CD14-positive monocyte (primary cell): Measurements from ENCODE around the gene SNX33. TPM values are rescaled to one million over a fixed set of nuclear protein-coding genes. Genes with fewer than 3 reads are reported as not detected.

Source experiments
- DNase-seq, 3 donors: peaks; one replicate each; pipeline ENCODE4 v3.0.0-alpha.2; 2011 to 2022
- H2AFZ ChIP-seq: 2 replicates; pipeline ENCODE4 v1.6.0; 2012; ENCODE audit warnings: mild to moderate bottlenecking, low read depth, low read length, inconsistent platforms; ENCODE audit not compliant: insufficient read depth, poor library complexity, severe bottlenecking
- H3K27ac ChIP-seq, 2 donors: 1 replicate in 1 of 2; 2 replicates in 1 of 2; pipeline ENCODE4 v1.5.1; 2012 to 2013; ENCODE audit warnings: low read length in 2 of 2, control low read depth in 1 of 2, inconsistent platforms in 1 of 2, low read depth in 1 of 2, mild to moderate bottlenecking in 1 of 2
- H3K27me3 ChIP-seq, 2 donors: one replicate each; pipeline versions ENCODE4 v1.6.0 to v1.6.1; 2011 to 2013; ENCODE audit warnings: low read length in 2 of 2; ENCODE audit not compliant: control insufficient read depth in 2 of 2, insufficient read depth in 2 of 2
- H3K36me3 ChIP-seq, 2 donors: replicated peaks in 1 of 2; 1 replicate in 1 of 2; 2 replicates in 1 of 2; pipeline versions ENCODE4 v1.5.1 to v1.6.1; 2012 to 2013; ENCODE audit warnings: low read length in 2 of 2, control low read depth in 1 of 2, inconsistent platforms in 1 of 2, mild to moderate bottlenecking in 1 of 2; ENCODE audit not compliant: insufficient read depth in 2 of 2, control insufficient read depth in 1 of 2
- H3K4me1 ChIP-seq, 2 donors: 1 replicate in 1 of 2; 2 replicates in 1 of 2; pipeline versions ENCODE4 v1.5.1 to v1.6.1; 2012 to 2013; ENCODE audit warnings: low read length in 2 of 2, control low read depth in 1 of 2, inconsistent platforms in 1 of 2, mild to moderate bottlenecking in 1 of 2, moderate library complexity in 1 of 2; ENCODE audit not compliant: insufficient read depth in 2 of 2, control insufficient read depth in 1 of 2
- H3K4me2 ChIP-seq: replicated peaks from 2 replicates; pipeline ENCODE3; 2012; ENCODE audit warnings: low read length, moderate library complexity, mild to moderate bottlenecking; ENCODE audit not compliant: poor library complexity, severe bottlenecking; ENCODE audit errors: extremely low read depth
- H3K4me3 ChIP-seq, 3 experiments: fragments of 200-600 bp in 1 of 3; sonication (generic) in 1 of 3; replicated peaks in 1 of 3; 1 replicate in 2 of 3; 2 replicates in 1 of 3; pipeline ENCODE4 v1.5.1; 2011 to 2013; ENCODE audit warnings: low read length in 3 of 3, mild to moderate bottlenecking in 3 of 3, control low read depth in 2 of 3, low read depth in 2 of 3, inconsistent platforms in 1 of 3, moderate library complexity in 1 of 3
- H3K79me2 ChIP-seq: 2 replicates; pipeline ENCODE4 v1.6.0; 2012; ENCODE audit warnings: mild to moderate bottlenecking, control low read depth, inconsistent platforms, low read length, moderate library complexity; ENCODE audit not compliant: insufficient read depth
- H3K9ac ChIP-seq: 2 replicates; pipeline ENCODE4 v1.6.0; 2017; ENCODE audit warnings: low read length, mild to moderate bottlenecking; ENCODE audit not compliant: insufficient read depth, poor library complexity, severe bottlenecking
- H3K9me3 ChIP-seq, 2 donors: replicated peaks in 1 of 2; 1 replicate in 1 of 2; 2 replicates in 1 of 2; pipeline versions ENCODE4 v1.5.1 to v1.6.1; 2012 to 2013; ENCODE audit warnings: low read length in 2 of 2, control low read depth in 1 of 2; ENCODE audit not compliant: control insufficient read depth in 1 of 2, insufficient read depth in 1 of 2
- H4K20me1 ChIP-seq: 2 replicates; pipeline ENCODE4 v1.6.0; 2012; ENCODE audit warnings: mild to moderate bottlenecking, low read length, control low read depth, moderate library complexity; ENCODE audit not compliant: insufficient read depth
- H3K27ac Mint-ChIP-seq, 7 donors: one replicate each; pipeline ENCODE4 v1.8.0; 2020; ENCODE audit warnings: mild to moderate bottlenecking in 7 of 7, mixed read lengths in 7 of 7, moderate library complexity in 6 of 7, inconsistent platforms in 2 of 7
- H3K27me3 Mint-ChIP-seq, 3 donors: one replicate each; pipeline ENCODE4 v1.8.0; 2021 to 2022; ENCODE audit warnings: low read depth in 3 of 3, mild to moderate bottlenecking in 3 of 3, mixed read lengths in 3 of 3, moderate library complexity in 3 of 3, inconsistent platforms in 1 of 3
- H3K36me3 Mint-ChIP-seq, 2 donors: one replicate each; pipeline ENCODE4 v1.8.0; 2020; ENCODE audit warnings: mixed read lengths in 2 of 2, inconsistent platforms in 1 of 2, mild to moderate bottlenecking in 1 of 2
- H3K4me1 Mint-ChIP-seq: one replicate; pipeline ENCODE4 v1.8.0; 2020; ENCODE audit warnings: mild to moderate bottlenecking, mixed read lengths
- H3K4me3 Mint-ChIP-seq, 2 donors: one replicate each; pipeline ENCODE4 v1.8.0; 2020; ENCODE audit warnings: mild to moderate bottlenecking in 2 of 2, mixed read lengths in 2 of 2, moderate library complexity in 1 of 2
- H3K9me3 Mint-ChIP-seq, 7 donors: one replicate each; pipeline ENCODE4 v1.8.0; 2020 to 2022; ENCODE audit warnings: mixed read lengths in 7 of 7, mild to moderate bottlenecking in 6 of 7, moderate library complexity in 6 of 7, inconsistent platforms in 2 of 7
- WGBS: methylation state at CpG from one replicate; pipeline ENCODE4 v1.1.5; 2013; ENCODE audit warnings: missing lambda C conversion rate; ENCODE audit not compliant: insufficient coverage; 5-methylcytosine and 5-hydroxymethylcytosine counted together
- intact Hi-C, 2 donors: fragments of 100-400 bp; cut with micrococcal nuclease; formaldehyde crosslinking; loops; one replicate each; pipeline versions ENCODE4 v1.15.0 to v1.15.1; 2023
- polyA plus RNA-seq, 3 donors: library from polyadenylated mRNA; depleted of rRNA in 1 of 3; unstranded in 2 of 3; stranded (reverse) in 1 of 3; fragments of 300-500 nt in 2 of 3; fragments of >200 nt in 1 of 3; fragmentation: Illumina TruSeq in 2 of 3; gene quantifications; 1 replicate in 2 of 3; 2 replicates in 1 of 3; pipeline ENCODE4 v1.2.3, GENCODE V29; 2012 to 2021
- TF ChIP-seq, protein P1 (sequence below): fragments of 200-600 bp; IDR thresholded peaks from one replicate; pipeline ENCODE4 v1.8.0; 2022; ENCODE audit warnings: antibody characterized with exemption, mild to moderate bottlenecking

The SNX33 gene
- polyA plus RNA-seq, 3 donors: 2.4 to 4.8 (median 2.4) TPM

DNA sequence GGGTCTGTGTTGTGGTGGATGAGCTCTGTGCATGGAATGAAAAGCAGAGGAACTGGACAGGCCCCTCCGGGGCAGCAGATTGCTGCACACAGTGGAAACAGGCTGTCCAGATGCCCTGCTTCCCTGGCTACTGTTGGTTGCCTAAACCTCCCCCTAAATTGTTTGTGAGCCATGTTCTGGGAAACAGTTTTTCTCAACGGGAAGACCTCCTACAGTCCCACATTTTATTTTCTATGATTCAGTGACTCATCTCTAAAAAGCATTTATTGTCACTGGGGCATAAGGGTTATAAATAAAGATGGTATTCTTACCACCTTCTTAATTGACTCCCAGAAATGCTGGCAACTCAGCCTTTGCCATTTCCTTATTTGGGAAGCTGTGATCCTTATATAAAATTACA is 48.3 kb upstream of the SNX33 start:
- Histone ChIP-seq H3K79me2 (no peaks in the 10 kb centered on the region), H3K27ac (no peak overlapping the region), H2AFZ (no peak overlapping the region), H3K27me3 (no peaks in the 10 kb centered on the region), H3K4me2 (no peak overlapping the region), H3K4me3 (no peak overlapping the region), H4K20me1 (no peaks in the 10 kb centered on the region), H3K9ac (no peak overlapping the region), H3K4me1 (no peaks in the 10 kb centered on the region), H3K9me3 (no peaks in the 10 kb centered on the region), H3K36me3 (peaks cover 51 to 82% of the 10 kb centered on the region in 2 donors)
- DNase-seq: no peak
- Mint-ChIP-seq H3K4me1 (no peaks in the 10 kb centered on the region), H3K36me3 (peaks cover 67 to 90% of the 10 kb centered on the region in 2 donors), H3K9me3 (no peaks in the 10 kb centered on the region), H3K27me3 (peaks cover 0 to 2% (median 0%) of the 10 kb centered on the region in 3 donors), H3K27ac (no peak overlapping the region), H3K4me3 (no peak overlapping the region)
- TF ChIP-seq, protein P1, sequence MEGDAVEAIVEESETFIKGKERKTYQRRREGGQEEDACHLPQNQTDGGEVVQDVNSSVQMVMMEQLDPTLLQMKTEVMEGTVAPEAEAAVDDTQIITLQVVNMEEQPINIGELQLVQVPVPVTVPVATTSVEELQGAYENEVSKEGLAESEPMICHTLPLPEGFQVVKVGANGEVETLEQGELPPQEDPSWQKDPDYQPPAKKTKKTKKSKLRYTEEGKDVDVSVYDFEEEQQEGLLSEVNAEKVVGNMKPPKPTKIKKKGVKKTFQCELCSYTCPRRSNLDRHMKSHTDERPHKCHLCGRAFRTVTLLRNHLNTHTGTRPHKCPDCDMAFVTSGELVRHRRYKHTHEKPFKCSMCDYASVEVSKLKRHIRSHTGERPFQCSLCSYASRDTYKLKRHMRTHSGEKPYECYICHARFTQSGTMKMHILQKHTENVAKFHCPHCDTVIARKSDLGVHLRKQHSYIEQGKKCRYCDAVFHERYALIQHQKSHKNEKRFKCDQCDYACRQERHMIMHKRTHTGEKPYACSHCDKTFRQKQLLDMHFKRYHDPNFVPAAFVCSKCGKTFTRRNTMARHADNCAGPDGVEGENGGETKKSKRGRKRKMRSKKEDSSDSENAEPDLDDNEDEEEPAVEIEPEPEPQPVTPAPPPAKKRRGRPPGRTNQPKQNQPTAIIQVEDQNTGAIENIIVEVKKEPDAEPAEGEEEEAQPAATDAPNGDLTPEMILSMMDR: no peak
- intact Hi-C loops: no loop called here
- no CpG with 5 or more reads among the region's 2 CpGs for WGBS

DNA sequence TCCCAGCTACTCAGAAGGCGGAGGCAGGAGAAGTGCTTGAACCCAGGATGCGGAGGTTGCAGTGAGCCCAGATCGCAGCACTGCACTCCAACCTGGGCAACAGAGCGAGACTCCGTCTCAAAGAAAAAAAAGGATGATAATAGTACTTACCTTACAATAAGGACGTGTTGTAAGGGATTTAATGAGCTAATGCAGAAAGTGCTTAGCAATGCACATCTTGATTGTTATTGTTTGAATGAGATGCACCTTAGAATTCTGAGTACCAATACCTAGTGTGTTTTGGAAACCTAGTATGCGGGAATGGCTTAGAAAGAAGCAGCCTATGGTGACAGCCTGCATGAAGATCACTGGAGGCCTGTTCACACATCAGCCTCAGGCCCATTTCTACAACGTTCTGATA is 41.7 kb upstream of the SNX33 start:
- Mint-ChIP-seq H3K4me1 (no peaks in the 10 kb centered on the region), H3K4me3 (no peak overlapping the region), H3K36me3 (peaks cover 68 to 91% of the 10 kb centered on the region in 2 donors), H3K9me3 (no peaks in the 10 kb centered on the region), H3K27ac (no peak overlapping the region), H3K27me3 (peaks cover 0 to 2% (median 1%) of the 10 kb centered on the region in 3 donors)
- no peaks in the 10 kb centered on the region for H4K20me1 ChIP-seq
- no peak for DNase-seq
- no peaks in the 10 kb centered on the region for H3K9me3 ChIP-seq
- no peak overlapping the region for H3K9ac ChIP-seq
- H2AFZ ChIP-seq: no peak overlapping the region
- no peaks in the 10 kb centered on the region for H3K79me2 ChIP-seq
- peaks cover 67 to 83% of the 10 kb centered on the region in 2 donors for H3K36me3 ChIP-seq
- no peaks in the 10 kb centered on the region for H3K27me3 ChIP-seq
- no peak overlapping the region for H3K4me3 ChIP-seq
- no peak overlapping the region for H3K27ac ChIP-seq
- WGBS: 100% methylated on average over 4 of the region's 8 CpGs
- no peak overlapping the region for H3K4me2 ChIP-seq
- H3K4me1 ChIP-seq: no peaks in the 10 kb centered on the region
- intact Hi-C loops: no loop called here
- TF ChIP-seq, protein P1: no peak
